NCI-H345 (cell line): ENCODE data around the gene NR2C2AP.
A peak's percentile ranks its signal among the peaks of the same experiment; 100 is the strongest.

Experiments
- DNase-seq: peaks from one replicate; lab custom pipeline; 2025; lab: John Stamatoyannopoulos, UW

Gene NR2C2AP

DNA sequence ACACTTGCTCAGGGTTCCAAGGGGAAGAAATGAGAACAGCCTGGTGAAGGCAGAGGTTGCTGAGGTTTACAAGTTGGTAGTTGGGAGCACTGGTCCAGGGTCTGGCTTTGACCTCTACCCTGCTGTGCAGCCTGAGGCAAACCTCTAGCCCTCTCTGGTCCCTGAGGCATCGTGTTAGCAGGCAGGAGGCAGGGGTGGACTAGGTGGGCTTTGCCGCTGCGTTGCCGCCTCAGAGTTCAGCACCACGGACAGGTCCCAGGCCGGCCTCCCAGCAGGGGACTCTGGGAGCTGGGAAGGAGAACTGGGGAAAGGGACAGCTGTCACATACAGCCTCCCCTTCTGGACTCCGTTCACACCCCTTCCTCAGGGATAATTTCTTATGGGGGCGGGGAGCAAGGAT, 11.7 kb upstream of the NR2C2AP start:
- no peak for DNase-seq

DNA sequence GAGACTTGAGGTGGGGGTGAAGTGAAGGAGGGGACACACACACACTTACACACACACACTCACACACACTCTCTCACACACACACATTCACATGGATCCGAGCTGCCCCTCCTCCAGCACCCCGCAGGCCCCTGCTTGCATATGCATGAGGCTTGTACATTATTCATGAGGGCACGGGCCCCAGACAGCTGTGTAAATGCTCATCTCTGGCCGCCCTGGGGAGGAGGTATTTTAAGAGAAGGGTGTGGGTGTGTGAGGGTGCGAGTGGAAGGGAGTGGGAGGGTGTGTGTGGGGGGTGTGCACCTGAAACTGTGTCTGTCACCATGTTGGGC, 10.9 kb upstream of the NR2C2AP start:
- peak; percentile 14 for DNase-seq

GRCh38 chr19:19213426-19214158, 10.4 kb upstream of the NR2C2AP start:
- DNase-seq = no peak

DNA sequence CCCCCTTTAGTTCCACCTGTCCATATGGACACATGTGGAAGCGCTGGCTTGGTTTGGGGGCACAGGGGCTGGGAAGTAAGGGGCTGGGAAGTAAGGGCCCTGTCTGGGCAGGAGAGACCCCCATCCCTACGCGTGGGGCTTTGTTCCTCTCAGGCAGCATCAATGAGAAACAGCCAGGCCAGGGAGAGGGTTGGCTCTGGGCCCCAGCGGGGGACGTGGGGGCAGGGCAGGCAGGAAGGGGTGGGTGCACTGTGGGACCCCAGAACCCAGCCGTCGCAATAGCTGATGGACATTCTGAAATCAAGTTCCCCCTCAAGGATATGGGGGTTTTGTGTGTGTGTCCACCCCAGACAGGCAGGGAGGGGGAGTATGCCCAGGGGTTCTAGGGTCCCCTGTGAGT, 9.7 kb upstream of the NR2C2AP start:
- DNase-seq = no peak

DNA sequence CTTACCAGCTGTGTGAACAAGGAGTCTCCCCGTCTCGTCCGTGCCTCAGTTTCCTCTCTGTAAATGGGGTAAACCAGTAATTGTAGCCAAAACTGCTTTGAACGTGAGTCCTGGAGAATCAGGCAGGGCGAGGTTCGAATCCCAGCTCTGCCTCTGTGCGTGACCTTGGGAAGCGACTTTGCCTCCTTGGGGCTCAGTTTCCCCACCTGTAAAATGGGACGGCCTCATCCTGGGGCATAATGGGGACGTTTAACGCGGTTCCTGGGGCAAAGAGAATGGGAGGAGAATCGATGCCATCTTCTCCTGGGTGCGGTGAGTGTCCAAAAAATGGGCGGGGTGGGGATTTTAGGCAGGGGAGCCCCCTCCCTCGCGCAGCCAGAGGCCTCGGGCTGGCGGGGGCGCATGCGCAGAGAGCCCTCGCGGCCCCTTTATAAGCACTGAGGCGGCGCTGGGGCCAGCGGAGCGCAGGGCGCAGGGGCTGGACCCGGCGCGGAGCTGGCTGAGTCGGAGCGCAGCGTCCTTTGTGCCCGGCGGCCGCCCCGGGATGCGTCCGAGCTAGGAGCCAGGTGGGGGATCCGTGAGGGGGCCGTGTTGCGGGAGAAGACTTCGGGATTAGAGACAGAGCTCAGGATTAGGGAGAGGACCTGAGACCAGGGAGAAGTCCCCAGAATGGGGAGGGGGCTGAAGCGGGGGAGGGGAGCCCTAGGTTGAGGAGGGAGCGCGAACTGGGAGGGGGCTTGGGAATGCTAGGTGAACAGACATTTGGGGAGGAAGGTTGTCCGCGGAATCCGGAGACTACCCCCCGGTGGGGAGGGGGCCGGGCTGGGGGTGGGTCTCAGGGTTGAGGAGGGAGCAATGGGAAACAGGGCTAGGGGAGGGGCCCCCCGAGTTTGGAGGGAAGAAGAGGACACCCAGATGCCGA, 8.5 kb upstream of the NR2C2AP start, which contains the start of gene NCAN:
TSS of gene NCAN (plus strand) at position 460 of the 922 bp plus-strand sequence. CDS start 4,996 bp downstream, outside the sequence.
- no peak for DNase-seq

DNA sequence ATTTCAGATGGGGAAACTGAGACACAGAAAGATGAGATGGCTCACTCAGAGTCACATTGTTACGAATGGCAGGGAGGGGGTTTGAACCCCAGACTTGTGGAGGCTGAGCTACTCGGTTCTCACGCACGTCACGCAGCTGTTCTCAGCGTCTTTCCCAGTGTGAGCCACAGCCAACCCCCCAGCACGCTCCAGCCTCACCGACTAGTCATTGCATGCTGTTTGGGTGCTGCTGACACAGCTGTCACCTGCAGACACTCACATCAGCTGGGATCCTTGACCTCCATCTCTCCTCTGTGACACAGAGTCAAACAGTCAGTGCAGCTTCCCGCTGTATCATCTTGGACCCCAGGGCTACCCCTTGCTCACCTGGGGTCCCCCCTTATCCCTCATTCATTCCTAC, 6.2 kb upstream of the NR2C2AP start:
- peak; percentile 40 for DNase-seq

DNA sequence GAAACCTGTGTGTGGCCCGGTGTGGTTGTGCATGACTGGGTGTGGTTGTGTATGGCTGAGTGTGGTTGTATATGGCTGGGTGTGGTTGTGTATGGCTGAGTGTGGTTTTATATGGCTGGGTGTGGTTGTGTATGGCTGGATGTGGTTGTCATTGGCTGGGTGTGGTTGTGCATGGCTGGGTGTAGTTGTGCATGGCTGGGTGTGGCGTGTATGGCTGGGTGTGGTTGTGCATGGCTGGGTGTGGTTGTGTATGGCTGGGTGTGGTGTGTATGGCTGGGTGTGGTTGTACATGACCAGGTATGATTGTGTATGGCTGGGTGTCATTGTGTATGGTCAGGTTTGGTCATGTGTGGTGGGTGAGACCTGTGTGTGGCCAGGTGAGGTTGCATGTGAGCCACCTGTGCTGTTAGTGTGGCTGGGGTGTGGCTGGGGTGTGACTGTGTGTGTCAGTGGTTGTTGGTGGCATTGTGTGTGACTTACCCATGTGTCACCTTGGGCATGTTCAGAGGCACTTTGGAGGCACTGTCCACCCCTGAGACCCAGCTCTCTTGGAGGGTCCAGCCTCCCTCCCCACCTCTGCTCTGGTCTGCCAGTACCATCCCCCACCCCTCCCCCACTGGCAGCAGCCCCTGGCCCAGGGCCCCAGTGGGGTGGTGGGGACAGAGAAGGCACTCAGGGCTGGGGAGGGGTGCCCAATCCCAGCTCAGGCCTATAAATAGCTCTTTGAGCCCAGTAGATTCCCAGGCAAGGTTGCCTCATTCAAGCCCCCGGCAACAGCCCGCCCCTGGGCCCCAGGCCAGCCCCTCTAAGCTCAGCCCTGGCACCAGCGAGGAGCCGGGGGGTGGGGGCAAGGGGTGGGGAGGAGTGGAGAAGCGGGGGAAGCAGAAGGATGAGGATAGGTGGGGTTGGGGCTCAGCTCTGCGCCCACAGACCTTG, 4.7 kb upstream of the NR2C2AP start:
- DNase-seq = no peak

DNA sequence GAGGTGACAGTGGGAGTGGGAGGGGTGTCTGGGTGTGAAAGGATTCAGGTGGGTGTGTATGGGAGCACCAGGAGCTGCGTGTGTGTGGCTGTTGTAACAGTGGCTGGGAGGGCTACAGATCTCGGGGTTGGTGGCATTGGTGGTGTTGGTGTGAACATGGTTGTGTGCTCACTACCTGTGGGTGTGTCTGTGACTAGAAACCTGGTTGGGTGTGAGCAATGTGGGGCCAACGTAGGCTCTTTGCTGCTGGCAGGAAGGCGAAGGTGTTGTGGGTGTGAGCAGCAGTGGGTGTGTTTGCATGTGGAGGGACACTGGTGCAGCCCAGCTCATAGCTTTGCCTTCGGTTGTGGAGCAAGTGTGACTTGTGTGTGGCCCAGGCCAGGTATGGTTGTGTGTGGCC, 3.7 kb upstream of the NR2C2AP start:
- DNase-seq = no peak

DNA sequence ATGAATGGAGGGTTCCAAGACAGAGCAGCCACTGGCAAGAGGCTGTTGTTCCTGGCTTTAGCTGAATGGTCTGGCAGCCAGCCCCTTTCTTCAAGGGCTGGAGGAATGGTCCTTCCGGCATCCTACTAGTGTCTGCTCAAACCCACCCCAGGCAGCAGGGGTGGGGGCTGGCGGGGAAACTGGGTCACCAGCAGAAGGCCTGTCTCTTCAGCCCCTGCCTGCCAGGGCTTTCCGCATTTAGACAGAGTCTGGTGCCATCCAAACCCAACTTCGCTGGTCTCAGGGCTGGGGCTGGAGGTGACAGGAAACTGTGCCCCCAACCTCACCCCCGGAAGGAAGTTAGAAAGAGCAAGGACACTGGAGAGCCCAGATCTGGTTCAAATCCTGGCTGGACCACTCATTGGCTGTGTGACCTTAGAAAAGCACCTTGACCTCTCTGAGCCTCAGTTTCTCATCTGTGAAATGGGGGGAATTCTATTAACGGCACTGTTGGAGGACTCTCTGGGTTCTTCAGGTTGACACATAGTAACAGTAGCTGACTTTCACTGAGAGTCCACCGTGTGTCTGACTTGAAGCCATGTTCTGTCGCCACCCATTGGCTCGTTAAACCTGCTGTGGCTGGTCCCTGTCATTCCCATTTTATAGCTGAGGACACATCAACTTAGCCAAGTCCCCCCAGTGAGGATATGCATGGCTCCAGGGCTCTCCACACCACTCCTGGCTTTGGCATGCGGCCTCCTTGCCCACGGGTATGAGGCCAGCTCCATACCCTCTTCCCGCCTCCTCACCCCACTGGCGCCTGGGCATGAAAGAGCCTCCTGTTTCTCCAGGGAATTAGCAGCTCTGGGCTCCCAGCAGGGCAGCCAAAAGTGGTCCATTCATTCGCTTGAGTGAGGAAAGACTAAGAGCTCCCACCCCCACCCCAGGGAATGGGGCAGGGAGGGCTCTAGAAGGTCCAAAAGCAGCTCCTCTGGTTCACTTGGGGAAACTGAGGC, 2.5 kb upstream of the NR2C2AP start:
- DNase-seq = no peak

- no peak for DNase-seq
Observed at GRCh38 chr19:19204181-19204580, 967 bp upstream of the NR2C2AP start.

- DNase-seq = no peak
Observed at GRCh38 chr19:19202707-19203011, 555 bp downstream of the NR2C2AP start.

DNA sequence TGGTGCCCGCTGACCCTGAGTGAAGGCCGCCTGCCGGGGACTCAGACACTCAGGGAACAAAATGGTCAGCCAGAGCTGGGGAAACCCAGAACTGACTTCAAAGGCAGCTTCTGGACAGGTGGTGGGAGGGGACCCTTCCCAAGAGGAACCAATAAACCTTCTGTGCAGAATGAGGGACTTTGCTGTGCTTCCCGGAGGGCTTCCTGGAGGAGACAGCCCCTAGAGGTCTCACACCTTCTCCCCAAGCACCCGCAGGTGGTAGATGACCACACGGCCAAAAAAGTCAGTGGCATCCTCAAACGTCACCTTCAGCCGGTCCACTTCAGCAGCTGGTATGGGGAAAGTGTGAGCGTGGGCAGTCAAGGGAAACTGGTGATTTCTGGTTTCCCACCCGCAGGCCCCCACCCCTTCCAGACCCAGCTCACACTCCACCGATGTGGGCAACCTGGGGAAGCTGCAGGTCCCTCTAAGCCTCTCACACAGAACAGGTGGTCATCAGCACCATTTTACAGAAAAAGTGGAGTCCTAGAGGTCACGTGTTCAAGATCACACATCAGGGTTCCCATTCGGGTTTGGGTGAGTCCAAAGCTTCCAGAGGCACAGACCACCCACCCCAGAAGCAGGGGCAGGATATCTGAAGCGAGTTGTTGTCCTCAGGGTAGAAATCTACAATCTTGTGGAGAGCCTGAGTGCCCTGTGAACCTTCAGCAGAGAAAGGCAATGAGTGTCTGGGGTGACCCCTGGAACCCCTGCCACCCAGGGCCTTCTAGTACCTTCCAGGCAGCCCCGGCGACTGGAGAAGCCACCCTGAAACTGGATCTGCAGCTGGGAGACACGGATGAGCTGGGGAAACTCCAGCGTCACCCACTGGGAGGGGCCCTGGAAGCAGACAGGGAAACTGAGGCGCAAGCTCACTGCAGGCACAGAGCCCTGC, 1.2 kb downstream of the NR2C2AP start:
- no peak for DNase-seq

DNA sequence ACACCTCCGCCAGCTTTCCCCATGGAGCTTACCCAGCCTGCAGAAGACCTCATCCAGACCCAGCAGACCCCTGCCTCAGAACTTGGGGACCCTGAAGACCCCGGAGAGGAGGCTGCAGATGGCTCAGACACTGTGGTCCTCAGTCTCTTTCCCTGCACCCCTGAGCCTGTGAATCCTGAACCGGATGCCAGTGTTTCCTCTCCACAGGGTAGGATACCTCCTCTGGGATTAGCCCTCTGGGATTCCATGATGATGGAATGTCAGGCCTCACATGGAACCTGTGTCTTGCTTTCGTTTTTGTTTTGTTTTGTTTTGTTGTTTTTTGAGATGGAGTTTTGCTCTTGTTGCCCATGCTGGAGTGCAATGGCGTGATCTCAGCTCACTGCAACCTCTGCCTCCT, 9.3 kb downstream of the NR2C2AP start:
- DNase-seq = no peak

- DNase-seq = no peak
Observed at GRCh38 chr19:19192910-19193423, 10.2 kb downstream of the NR2C2AP start.

- DNase-seq = peak; percentile 98
Observed at GRCh38 chr19:19192078-19192882, 10.9 kb downstream of the NR2C2AP start, which contains the start of the genes BORCS8 and RFXANK. BORCS8 (minus strand) TSS chr19:19192152; CDS start chr19:19192117, 35 bp downstream. RFXANK (plus strand) TSS chr19:19192258; CDS start chr19:19193947, 1,689 bp downstream.

GRCh38 chr19:19191768-19192077, 11.5 kb downstream of the NR2C2AP start:
- no peak for DNase-seq

- DNase-seq = no peak
Observed at GRCh38 chr19:19186742-19187141, 16.5 kb downstream of the NR2C2AP start.

DNA sequence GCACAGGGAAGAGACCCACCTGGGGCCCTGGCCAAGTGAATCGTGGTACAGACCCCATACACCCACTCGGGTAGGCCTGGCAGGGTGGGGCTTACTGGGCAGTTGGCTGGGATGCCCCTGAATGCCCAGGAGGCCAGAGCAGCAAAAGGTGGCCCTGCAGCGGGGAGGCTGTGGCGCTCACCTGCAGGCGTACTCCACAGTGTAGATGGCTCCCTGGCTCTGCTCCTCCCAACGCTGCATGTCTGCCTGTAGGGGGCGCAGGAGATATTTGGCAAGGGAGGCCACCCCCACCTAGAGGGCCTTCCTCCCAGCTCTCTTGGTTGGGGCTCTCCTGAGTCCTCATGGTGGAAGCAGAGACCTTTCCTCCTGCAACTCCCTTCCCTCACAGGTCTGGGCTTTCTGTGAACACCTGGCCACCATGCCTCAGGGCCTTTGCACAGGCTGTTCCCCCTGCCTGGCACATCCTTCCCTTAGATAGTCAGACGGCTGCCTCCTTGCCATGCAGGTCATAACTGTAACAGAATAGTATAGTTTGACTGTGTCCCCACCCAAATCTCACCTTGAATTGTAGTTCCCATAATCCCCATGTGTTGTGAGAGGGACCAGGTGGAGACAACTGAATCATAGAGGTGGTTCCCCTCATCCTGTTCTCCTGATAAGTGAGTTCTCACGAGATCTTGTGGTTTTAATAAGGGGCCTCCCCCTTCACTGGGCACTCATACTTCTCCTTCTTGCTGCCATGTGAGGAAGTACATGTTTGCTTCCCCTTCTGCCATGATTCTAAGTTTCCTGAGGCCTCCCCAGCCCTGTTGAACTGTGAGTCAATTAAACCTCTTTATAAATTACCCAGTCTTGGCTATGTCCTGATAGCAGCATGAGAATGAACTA, 17.1 kb downstream of the NR2C2AP start:
- DNase-seq = peak; percentile 22
